Thyroid gland (tissue), 4 donors: Measurements from ENCODE around the gene DAB1.

Experiments
- POLR2A ChIP-seq, 2 donors: fragments of 450-650 bp; IDR thresholded peaks; one replicate each; pipeline ENCODE4 v1.6.1; 2017; ENCODE audit warnings: antibody characterized with exemption in 2 of 2, mild to moderate bottlenecking in 2 of 2, moderate library complexity in 1 of 2
- TF ChIP-seq, protein P1 (sequence below), 6 experiments: fragments of 200-600 bp in 3 of 6; fragments of 450-650 bp in 3 of 6; sonication (generic) in 3 of 6; IDR thresholded peaks; one replicate each; pipeline ENCODE4 v1.5.1; 2016 to 2019; ENCODE audit warnings: antibody characterized with exemption in 6 of 6, mild to moderate bottlenecking in 2 of 6, inconsistent platforms in 1 of 6, moderate library complexity in 1 of 6

- TF ChIP-seq, protein P1, sequence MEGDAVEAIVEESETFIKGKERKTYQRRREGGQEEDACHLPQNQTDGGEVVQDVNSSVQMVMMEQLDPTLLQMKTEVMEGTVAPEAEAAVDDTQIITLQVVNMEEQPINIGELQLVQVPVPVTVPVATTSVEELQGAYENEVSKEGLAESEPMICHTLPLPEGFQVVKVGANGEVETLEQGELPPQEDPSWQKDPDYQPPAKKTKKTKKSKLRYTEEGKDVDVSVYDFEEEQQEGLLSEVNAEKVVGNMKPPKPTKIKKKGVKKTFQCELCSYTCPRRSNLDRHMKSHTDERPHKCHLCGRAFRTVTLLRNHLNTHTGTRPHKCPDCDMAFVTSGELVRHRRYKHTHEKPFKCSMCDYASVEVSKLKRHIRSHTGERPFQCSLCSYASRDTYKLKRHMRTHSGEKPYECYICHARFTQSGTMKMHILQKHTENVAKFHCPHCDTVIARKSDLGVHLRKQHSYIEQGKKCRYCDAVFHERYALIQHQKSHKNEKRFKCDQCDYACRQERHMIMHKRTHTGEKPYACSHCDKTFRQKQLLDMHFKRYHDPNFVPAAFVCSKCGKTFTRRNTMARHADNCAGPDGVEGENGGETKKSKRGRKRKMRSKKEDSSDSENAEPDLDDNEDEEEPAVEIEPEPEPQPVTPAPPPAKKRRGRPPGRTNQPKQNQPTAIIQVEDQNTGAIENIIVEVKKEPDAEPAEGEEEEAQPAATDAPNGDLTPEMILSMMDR (IDR thresholded peaks at IDR 0.05), result no peak
- no peak for TF ChIP-seq POLR2A (IDR thresholded peaks at IDR 0.05)
Observed at GRCh38 chr1:57229998-57230397, 193.9 kb downstream of the DAB1 start.
